K562 (cell line): ENCODE results near the gene MARK2. TPM values are rescaled to one million over a fixed set of nuclear protein-coding genes. Genes with fewer than 3 reads are reported as not detected.

Experiments used
- ADNP ChIP-seq: fragments of 200-800 bp; sonication (Bioruptor generic); IDR thresholded peaks from 2 replicates; pipeline ENCODE4 v1.6.1; 2016; ENCODE audit warnings: missing genetic modification characterization, missing compliant biosample characterization
- BDP1 ChIP-seq: IDR thresholded peaks from 3 replicates; pipeline ENCODE4 v1.6.1; 2011; ENCODE audit not compliant: insufficient read length, insufficient read depth
- GTF2E2 ChIP-seq: fragments of 200-800 bp; sonication (Bioruptor generic); IDR thresholded peaks from 2 replicates; pipeline ENCODE4 v1.6.1; 2016; ENCODE audit warnings: missing genetic modification characterization, missing compliant biosample characterization
- KLF6 ChIP-seq: fragments of 250-450 bp; sonication (Bioruptor Pico); IDR thresholded peaks from 2 replicates; pipeline ENCODE4 v1.4.0; 2020; ENCODE audit warnings: mild to moderate bottlenecking, moderate library complexity, borderline replicate concordance
- LEF1 ChIP-seq: fragments of 450-650 bp; IDR thresholded peaks from 2 replicates; pipeline ENCODE4 v1.6.1; 2016; ENCODE audit warnings: mild to moderate bottlenecking
- NCOR1 ChIP-seq: fragments of 450-650 bp; IDR thresholded peaks from 2 replicates; pipeline ENCODE4 v1.6.1; 2016; ENCODE audit warnings: mild to moderate bottlenecking, moderate library complexity
- POLR2H ChIP-seq: IDR thresholded peaks from 2 replicates; pipeline ENCODE4 v1.6.1; 2016; ENCODE audit warnings: missing genetic modification characterization, low read depth, mild to moderate bottlenecking, control low read depth, missing compliant biosample characterization, moderate library complexity
- PRDM10 ChIP-seq: fragments of 450-650 bp; IDR thresholded peaks from 2 replicates; pipeline ENCODE4 v1.6.1; 2018; ENCODE audit not compliant: partially characterized antibody
- SAFB2 ChIP-seq: fragments of 200-400 bp; formaldehyde crosslinking; IDR thresholded peaks from 2 replicates; pipeline ENCODE4 v1.6.1; 2018; ENCODE audit warnings: borderline replicate concordance, low read length, low read depth, moderate library complexity; ENCODE audit not compliant: severe bottlenecking
- SMAD3 ChIP-seq: fragments of 450-650 bp; formaldehyde crosslinking; conservative IDR thresholded peaks from 2 replicates; pipeline ENCODE4 v1.4.0; 2020; ENCODE audit warnings: mild to moderate bottlenecking
- SMARCC2 ChIP-seq: fragments of 450-650 bp; IDR thresholded peaks from 2 replicates; pipeline ENCODE4 v1.6.1; 2017; ENCODE audit warnings: antibody characterized with exemption, moderate library complexity, mild to moderate bottlenecking, low read depth
- SPI1 ChIP-seq: IDR thresholded peaks from 2 replicates; pipeline ENCODE4 v1.6.1; 2011; ENCODE audit warnings: low read depth, low read length, control low read depth, borderline replicate concordance
- TAF15 ChIP-seq: fragments of 200-400 bp; formaldehyde crosslinking; IDR thresholded peaks from 2 replicates; pipeline ENCODE4 v1.6.1; 2017; ENCODE audit warnings: mild to moderate bottlenecking, low read depth, low read length, moderate library complexity
- ZBTB12 ChIP-seq: fragments of 250-450 bp; sonication (Bioruptor Pico); IDR thresholded peaks from 2 replicates; pipeline ENCODE4 v1.4.0; 2020
- ZNF124 ChIP-seq: sonication (generic); formaldehyde crosslinking; IDR thresholded peaks from 2 replicates; pipeline ENCODE4 v1.8.1; 2022; ENCODE audit warnings: missing genetic modification reagents
- ZNF253 ChIP-seq: fragments of 250-450 bp; sonication (Bioruptor Pico); conservative IDR thresholded peaks from 2 replicates; pipeline ENCODE4 v1.6.1; 2021; ENCODE audit warnings: mild to moderate bottlenecking
- ZNF592 ChIP-seq: fragments of 450-650 bp; IDR thresholded peaks from 2 replicates; pipeline ENCODE4 v1.6.1; 2017; ENCODE audit warnings: antibody characterized with exemption, mild to moderate bottlenecking
- ZNF668 ChIP-seq: fragments of 250-450 bp; sonication (Bioruptor Pico); IDR thresholded peaks from 2 replicates; pipeline ENCODE4 v1.8.0; 2022; ENCODE audit warnings: mild to moderate bottlenecking, inconsistent platforms
- ZZZ3 ChIP-seq: fragments of 450-650 bp; IDR thresholded peaks from 2 replicates; pipeline ENCODE4 v1.6.1; 2016; ENCODE audit warnings: antibody characterized with exemption, mild to moderate bottlenecking, moderate library complexity
- polyA plus RNA-seq, 8 experiments: library from polyadenylated mRNA; depleted of rRNA in 4 of 8; stranded (reverse) in 5 of 8; unstranded in 3 of 8; fragments of >200 nt; fragmentation: Nextera tagmentation in 2 of 8; fragmentation: Illumina TruSeq in 1 of 8; extraction: Ambion mirVana in 2 of 8; extraction: Trizol in 1 of 8; gene quantifications; 2 replicates each; pipeline versions ENCODE4 v1.2.1 to v1.2.3, GENCODE V29; 2011 to 2014; ENCODE audit warnings: inconsistent platforms in 1 of 8, missing spikeins in 1 of 8
- total RNA-seq, 7 experiments: library from RNA; depleted of rRNA in 6 of 7; stranded (reverse); fragments of >200 nt in 6 of 7; fragmentation: Illumina TruSeq in 2 of 7; extraction: Trizol in 2 of 7; gene quantifications; 2 replicates each; pipeline versions ENCODE4 v1.2.1 to v1.2.3, GENCODE V29; 2011 to 2021; ENCODE audit warnings: low replicate concordance in 1 of 7

MARK2 gene
- total and polyA plus RNA-seq, 9 of the 15 experiments (the other 6 are each of a cell fraction or from before 2014, with no cell fraction given) = 0.32 to 43.5 (median 15.1) TPM

- TF ChIP-seq ZNF592 (peak; percentile 71), SPI1 (no peak), BDP1 (no peak), SMARCC2 (0 out of 2 replicates have a peak, but pooled peaks have one; percentile 54), ZNF124 (CRISPR knock-in tag) (no peak), SAFB2 (no peak), LEF1 (no peak), NCOR1 (no peak), POLR2H (tag) (no peak), GTF2E2 (tag) (no peak), KLF6 (CRISPR knock-in tag) (no peak; the same call in 1 of the 2 replicates), ADNP (tag) (no peak), ZBTB12 (no peak), TAF15 (no peak), PRDM10 (peak; percentile 5), SMAD3 (CRISPR knock-in tag) (no peak), ZNF253 (CRISPR knock-in tag) (no peak), ZNF668 (no peak), ZZZ3 (no peak)
Measured at GRCh38 chr11:63802637-63803414, 36.1 kb upstream of the MARK2 start (continued).
